ENCODE measurements around the gene SRA1. TPM values are rescaled to one million over a fixed set of nuclear protein-coding genes. Genes with fewer than 3 reads are reported as not detected.

Gene SRA1
- total RNA-seq, 1 donor from 2014 or later = 37.8 TPM

DNA sequence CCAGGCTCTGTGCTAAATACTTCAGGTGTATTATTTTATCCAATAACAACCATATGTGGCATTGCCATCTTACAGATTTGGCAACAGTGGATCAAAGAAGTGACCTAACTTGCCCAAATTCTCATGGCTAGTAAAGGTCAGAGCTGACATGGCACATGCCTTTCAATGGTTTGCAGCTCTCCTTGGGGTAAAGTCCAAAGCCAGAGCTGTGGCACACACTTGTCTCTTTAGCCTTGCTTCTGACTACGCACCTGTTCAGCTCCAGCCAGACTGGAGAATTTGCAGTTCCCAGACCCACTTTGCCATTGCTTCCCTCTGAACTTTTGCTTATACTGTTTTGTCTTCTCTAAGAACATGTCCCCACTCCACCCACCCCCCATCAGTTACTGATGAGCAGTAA, 13.2 kb upstream of the SRA1 start:
- DNase-seq (ENCODE audit: low spot score) = no peak

DNA sequence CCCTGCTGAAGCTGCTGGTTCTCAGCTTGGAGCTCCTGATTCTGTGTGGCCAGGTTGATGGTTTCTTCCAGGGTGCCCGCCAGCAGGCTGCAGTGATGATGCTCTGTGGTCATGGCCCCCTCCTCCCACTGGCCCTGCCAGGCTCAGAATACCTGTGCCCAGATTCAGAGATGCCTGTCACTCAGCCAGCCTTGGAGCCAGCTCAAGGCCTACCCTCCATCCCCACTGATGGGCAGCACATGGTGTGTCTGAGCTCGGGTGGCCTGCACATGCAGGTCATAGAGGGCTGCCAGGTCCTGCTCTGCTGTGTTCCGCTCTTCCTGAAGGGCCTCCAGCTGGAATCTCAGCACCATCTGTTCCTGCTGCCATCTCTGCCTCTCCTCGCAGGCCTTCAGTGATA, 12.8 kb upstream of the SRA1 start:
- no peak for DNase-seq (ENCODE audit: low spot score)

DNA sequence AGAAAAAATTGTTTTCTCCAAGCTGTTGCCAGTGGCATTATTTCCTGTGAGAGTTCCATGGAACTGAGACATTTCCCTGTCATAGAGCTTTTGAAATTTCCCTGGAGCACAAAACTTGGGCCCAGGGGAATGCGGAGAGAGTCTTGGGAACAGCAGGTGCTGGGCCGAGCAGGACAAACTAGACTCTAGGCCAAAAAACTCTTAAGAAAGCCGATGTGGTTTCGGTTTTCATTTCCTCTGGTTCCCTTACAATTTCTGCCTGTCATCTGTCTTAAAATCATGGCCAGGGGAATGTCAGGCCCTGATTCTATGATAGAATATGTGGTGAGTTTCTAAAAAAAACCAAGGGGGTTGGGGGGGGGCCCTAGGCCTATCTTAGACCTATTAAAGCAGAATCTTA, 11.9 kb upstream of the SRA1 start:
- no peak for DNase-seq (ENCODE audit: low spot score)

DNA sequence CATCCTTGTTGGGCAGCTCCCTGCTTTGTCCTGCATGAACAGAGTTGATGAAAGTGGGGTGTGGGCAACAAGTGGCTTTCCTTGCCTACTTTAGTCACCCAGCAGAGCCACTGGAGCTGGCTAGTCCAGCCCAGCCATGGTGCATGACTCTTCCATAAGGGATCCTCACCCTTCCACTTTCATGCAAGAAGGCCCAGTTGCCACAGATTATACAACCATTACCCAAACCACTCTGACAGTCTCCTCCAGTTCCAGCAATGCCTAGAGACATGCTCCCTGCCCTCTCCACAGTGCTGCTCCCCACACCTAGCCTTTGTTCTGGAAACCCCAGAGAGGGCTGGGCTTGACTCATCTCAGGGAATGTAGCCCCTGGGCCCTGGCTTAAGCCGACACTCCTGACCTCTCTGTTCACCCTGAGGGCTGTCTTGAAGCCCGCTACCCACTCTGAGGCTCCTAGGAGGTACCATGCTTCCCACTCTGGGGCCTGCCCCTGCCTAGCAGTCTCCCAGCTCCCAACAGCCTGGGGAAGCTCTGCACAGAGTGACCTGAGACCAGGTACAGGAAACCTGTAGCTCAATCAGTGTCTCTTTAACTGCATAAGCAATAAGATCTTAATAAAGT, 11.3 kb upstream of the SRA1 start:
- DNase-seq (ENCODE audit: low spot score) = no peak

DNA sequence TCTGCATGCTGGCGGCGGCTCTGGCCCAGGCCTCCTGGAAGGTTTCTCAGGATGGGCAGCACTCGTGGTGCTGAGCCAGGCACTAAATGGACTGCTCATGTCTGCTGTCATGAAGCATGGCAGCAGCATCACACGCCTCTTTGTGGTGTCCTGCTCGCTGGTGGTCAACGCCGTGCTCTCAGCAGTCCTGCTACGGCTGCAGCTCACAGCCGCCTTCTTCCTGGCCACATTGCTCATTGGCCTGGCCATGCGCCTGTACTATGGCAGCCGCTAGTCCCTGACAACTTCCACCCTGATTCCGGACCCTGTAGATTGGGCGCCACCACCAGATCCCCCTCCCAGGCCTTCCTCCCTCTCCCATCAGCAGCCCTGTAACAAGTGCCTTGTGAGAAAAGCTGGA, 10.6 kb upstream of the SRA1 start:
- DNase-seq (ENCODE audit: low spot score) = no peak

DNA sequence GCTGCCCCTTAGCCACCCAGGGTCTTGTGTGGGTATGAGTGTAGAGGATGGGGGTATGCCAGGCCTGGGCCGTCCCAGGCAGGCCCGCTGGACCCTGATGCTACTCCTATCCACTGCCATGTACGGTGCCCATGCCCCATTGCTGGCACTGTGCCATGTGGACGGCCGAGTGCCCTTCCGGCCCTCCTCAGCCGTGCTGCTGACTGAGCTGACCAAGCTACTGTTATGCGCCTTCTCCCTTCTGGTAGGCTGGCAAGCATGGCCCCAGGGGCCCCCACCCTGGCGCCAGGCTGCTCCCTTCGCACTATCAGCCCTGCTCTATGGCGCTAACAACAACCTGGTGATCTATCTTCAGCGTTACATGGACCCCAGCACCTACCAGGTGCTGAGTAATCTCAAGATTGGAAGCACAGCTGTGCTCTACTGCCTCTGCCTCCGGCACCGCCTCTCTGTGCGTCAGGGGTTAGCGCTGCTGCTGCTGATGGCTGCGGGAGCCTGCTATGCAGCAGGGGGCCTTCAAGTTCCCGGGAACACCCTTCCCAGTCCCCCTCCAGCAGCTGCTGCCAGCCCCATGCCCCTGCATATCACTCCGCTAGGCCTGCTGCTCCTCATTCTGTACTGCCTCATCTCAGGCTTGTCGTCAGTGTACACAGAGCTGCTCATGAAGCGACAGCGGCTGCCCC, 10.0 kb upstream of the SRA1 start:
- no peak for DNase-seq (ENCODE audit: low spot score)

DNA sequence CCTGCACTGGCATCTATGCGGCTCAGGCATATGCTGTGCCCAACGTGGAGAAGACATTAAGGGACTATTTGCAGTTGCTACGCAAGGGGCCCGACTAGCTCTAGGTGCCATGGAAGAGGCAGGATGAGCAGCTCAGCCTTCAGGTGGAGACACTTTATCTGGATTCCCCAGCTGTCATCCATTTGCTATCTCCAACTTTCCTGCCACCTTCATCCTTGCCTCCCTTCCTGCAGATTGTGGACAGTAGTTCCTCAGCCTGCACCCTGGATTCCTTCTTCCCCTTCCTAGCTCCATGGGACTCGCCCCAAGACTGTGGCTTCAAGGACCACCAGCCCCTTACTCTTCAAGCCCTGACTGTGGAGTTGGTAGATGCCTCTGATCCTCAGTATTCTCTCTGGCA, 9.4 kb upstream of the SRA1 start:
- DNase-seq (ENCODE audit: low spot score) = no peak

DNA sequence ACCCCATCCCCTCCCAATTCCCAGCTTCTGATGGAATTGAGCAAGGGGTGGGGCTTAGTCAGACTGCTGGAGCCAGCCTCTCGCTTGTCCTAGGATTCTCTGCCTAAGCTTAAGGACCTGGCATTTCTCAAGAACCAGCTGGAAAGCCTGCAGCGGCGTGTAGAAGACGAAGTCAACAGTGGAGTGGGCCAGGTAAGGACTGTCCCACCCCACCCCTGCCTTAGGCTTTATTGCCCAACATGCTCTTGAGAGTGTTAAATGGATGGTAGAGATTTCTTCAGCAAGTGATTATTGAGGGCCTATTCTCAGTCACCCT, 8.5 kb upstream of the SRA1 start:
- no peak for DNase-seq (ENCODE audit: low spot score)

DNA sequence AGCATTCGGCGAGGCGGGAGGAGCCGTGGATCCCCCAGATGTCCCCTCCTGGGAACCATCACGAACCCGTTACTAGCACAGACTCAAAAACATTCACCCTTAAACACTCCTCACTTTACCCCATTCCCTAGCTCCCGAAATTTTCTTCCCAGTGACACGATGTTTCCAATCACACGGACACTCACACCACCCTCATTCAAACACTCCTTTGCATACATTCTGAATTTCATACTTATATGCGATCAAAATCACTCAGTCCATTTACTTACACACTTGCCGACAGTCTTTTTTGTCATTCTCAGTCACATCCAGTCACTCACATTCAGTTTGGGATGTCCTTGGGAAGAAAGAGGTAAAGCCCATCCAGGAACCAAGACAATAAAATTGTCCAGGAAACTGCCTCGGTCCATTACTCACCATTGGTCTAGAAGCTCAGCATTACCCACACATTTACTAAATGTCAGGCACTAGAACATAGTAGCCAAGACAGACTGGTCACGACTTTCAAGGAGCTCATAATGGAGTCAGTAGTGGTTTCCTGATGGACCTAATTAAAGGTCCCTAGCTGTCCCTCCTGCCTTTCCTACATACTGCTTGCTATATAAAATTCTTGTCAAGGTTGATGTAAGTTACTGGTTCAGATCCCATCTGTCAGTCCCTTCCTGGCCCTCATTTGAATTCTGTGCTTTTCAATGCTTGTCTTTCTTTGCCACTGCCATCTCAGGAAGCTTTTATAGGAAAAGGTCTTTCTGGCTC, 7.9 kb upstream of the SRA1 start:
- no peak for DNase-seq (ENCODE audit: low spot score)

DNA sequence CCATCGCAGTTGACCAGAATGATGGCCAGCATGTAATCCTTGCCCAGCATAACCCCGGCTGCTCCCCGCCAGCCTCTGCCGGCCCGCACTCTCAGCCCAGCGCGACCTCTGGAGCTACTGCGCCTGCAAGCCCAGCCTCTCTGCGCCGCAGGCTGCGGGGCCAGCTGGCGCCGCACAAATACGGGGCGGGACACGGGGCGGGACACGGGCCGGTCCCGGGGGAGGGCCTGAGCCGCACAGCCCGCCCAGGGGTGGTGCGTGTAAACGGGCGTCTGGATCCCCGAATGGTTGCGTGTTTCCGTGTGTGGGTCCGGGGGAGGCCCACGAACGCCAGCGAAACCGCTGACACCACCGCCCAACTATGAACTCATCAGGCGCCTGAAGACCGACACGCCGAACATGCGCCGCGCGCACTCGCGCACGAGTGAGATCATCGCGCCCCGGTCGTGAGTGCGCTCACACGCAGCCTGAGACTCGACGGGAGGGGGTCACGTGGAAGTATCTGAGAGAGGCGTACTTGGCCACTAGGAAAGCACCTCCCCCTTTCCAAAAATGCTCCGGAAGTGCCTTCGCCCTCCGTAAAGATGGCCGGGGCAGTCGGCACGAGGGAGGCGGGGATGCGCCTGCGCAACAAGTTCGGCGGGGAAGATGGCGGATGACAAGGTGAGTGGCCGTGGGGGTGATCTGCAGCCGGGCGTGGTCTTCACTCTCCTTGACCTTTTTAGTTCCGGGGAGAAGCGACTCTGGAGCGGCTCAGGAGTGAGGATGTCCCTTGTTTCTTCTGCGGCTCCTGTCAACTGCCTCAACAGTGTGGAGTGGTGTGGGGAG, 7.1 kb upstream of the SRA1 start, which contains the start of the genes APBB3 and SLC35A4:
Gene APBB3, minus strand, starts transcription at position 403 of the 828 bp plus-strand sequence. Its CDS starts 353 bp downstream, at position 50.
Gene SLC35A4, plus strand, starts transcription at position 633 of the 828 bp plus-strand sequence. CDS start 2,342 bp downstream, outside the sequence.
- peak; percentile 98 for DNase-seq (ENCODE audit: low spot score)

DNA sequence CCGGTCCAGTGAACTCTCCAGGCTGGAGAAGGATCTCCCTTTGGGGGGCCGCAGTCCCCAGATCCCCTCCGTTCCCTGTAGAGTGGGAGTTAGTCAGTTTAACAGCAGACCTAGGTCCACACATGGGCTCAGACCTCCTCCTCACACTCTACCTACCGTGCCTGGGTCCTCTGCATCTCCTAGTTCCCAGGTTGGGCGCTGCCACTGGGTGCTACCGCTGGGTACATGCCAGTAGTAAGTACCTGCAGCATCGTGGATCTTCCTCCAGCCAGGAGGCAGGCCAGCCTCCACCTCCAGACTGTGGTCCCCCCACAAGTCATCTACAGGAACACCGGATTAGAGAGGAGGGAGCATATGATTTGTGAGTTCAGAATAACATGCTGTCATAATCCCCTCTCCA, 6.3 kb upstream of the SRA1 start:
- no peak for DNase-seq (ENCODE audit: low spot score)

DNA sequence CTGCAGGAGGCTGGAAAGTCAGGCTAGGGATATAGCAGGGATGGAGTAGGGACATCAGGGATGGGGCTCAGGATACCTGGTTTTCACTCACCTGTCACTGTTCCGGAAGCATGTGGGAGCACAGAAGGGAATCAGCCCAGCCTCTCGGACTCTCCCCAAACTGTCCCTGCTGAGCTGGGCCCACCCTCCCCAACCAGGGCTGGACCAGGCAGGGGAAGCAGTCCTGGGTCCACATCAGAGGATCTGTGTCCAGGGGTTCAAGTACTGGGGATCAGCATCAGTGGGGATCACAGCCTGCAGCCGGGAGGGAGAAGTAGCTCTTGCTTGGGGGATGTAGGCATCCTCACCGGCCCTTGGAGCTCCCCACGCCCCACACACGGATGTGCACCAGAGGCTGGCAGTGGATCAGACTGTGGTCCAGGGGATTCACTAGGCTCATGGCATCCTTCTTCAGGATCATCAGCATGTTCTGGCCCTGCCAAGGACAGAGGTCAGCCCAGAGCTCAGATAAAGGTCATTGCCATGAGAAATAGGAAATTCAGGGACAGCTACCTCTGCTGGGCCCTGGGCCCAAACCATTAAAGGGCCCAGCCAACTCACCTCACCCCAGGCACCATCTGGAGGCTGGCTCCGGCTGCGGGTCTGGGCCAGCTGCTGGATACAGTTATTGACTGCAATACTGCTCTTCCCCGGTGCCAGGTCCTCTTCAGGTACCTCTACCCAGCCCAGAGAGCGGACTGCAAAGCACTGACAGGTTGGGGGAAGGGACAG, 4.7 kb upstream of the SRA1 start:
- no peak for DNase-seq (ENCODE audit: low spot score)

DNA sequence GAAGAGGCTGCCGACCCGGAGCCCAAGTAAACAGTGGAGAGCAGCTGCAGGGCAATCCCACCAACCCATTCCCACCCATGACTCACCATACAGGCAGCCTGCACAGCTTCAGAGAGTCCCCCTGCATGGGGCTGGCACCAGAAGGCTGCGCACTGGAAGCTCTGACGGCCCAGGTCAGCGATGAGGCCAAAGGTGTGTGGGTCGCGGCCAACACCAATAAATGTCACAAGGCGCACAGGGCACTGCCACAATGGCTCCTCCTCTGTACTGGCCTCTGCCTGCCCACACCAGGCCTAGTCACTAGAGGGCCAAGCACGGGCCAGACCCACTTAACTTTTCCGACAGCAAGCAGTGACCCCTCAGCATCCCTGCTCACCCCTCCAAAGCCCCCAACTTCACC, 3.0 kb upstream of the SRA1 start:
- no peak for DNase-seq (ENCODE audit: low spot score)

DNA sequence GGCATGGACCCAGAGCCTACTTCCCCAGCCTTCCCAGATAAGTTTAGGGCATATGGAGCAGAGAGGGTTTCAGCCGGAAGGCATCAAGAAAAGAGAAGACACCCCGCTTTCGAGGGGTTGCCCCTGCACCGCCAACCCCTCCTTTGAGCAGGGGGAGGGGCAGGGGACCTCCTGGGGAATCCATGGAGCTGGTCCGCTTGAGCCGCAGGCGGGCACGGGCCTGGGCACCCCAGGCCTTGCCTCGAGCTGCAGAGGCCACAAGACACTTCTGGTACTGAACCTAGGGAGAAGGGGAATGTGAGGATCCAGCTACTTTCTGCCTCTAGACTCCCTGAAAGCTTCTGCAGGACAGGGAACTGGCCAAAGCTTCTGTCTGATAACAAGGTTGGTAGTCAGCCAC, 1.3 kb upstream of the SRA1 start:
- DNase-seq (ENCODE audit: low spot score) = no peak

DNA sequence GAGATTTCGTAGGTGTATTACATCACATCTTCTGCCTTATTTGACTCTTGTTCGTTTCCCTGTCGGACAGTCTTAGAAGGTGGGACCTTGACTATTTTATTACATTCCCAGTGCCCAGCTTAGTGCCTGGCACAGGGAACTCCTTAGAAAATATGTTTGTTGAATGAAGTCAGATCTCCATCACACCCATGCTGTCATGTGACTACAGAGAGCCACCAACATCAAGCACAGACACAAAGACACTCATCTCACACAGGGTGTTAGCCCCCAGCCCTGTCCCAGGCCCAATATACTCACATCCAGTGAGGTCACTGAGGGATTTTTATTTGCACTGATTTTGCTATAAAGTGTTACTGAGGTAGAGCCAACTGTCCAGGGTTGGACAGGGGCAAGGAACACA, 692 bp upstream of the SRA1 start:
- DNase-seq (ENCODE audit: low spot score) = no peak

DNA sequence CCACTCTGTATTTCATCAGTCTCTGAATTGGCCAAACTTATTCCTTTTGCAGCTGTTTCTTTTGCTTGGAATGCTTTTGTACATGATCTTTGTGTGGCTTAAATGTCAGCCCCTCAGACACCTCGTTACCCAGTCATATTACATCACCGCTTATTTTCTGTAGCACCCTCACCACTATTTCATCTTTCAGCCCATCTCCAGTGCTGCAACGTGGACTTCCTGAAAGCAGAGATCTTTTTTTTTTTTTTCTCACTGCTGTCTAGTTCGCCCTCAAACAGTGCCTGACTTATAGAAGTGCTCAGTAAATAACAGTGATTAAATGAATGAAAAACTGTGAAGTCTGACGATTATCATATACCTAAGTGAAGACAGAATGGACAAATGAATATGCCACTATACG, 835 bp downstream of the SRA1 start:
- DNase-seq (ENCODE audit: low spot score) = no peak

DNA sequence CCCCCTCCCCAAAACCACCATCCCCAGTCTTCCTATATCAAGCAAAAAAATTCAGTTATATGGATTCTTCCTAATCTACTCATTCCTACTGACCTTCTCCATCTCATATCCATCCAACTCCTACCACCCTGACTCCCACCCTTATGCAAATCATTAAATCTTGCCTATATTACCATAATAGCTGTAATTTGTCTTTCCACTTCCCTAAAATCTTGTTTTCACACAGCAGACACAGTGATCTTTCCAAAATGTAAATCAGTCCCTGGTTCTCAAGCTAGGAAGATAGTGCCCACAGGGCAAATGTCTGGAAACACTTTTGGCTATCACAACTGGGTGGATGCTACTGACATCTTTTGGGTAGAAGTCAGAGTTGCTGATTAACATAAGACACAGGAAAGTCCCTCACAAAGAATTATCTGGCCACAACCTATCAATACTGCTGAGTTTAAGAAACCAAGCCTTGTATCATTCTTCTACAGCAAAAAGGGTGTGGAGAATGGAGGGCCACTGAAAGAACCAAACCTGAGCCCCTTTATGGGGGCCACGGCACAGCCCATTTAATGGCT, 1.4 kb downstream of the SRA1 start:
- DNase-seq (ENCODE audit: low spot score) = no peak

DNA sequence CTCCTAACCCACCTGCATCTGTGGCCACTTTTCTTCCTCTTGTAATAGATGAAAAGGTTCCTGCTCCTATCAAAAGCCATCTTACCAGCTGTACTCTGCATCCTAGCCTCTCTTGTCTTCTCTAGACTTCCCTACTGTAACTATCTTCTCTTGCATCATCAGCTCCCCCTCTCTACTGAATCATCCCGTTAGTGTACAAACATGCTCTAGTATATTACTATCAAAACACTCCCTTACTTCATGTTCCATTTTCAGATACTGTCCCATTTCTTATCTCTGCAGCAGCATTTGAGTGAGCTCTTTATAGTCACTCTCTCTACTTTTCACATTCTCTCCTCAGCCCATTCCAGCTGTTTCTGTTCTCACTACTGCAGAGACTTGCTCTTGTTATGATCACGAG, 2.8 kb downstream of the SRA1 start:
- DNase-seq (ENCODE audit: low spot score) = no peak

DNA sequence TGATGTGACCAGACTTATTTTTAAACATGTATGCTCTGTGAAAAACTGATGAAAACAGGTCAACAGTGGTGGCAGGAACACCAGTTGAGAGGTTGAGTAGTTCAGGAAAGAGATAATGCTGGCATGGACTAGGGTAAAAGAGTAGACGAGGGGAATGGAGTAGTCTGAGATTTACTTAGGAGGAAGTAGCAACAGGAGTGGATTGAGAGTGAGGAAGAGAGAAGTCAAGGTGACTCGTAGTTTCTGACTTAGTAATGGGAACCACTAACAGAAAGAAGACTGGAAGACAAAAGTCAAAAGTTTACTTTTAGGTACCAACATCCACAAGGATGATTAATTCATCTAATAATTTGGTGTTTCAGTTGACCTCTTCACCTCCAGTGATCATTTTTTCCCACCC, 3.6 kb downstream of the SRA1 start:
- no peak for DNase-seq (ENCODE audit: low spot score)

DNA sequence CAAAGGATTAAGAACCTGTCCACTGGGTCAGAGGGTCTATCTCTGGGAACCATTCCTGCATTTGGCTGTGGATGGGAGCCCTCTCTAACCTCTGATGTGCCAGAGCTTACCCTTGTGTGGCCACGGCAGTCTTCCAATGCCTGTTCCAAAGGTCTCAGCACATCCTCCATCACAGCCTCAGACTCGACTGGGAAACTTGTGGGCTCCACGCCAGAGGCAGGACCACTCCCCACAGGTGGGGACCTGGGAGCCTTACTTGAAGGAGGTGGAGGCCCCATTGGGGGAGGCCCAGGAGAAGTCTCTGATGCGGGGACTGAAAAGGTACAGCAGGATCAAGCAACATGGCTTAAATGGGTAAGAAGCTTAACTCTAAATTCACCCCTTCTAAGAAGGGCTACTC, 5.4 kb downstream of the SRA1 start:
- no peak for DNase-seq (ENCODE audit: low spot score)

Measured in ureter (tissue), 1 donor.